K562 (cell line): ENCODE data around the gene FA2H.

Experiments
- ATF3 ChIP-seq, 2 experiments: fragments of 450-650 bp in 1 of 2; sonication (generic) in 1 of 2; formaldehyde crosslinking in 1 of 2; IDR thresholded peaks in 1 of 2; conservative IDR thresholded peaks in 1 of 2; 2 replicates each; pipeline versions ENCODE4 v1.6.1 to v1.8.1; 2016 to 2023; ENCODE audit warnings: mild to moderate bottlenecking in 2 of 2, moderate library complexity in 2 of 2, inconsistent platforms in 1 of 2, missing genetic modification reagents in 1 of 2
- CTCF ChIP-seq, 3 experiments: IDR thresholded peaks in 2 of 3; conservative IDR thresholded peaks in 1 of 3; 2 replicates each; pipeline ENCODE4 v1.5.1; 2011 to 2012; ENCODE audit warnings: low read length in 3 of 3, mild to moderate bottlenecking in 3 of 3, control low read depth in 2 of 3, improper control_type of control experiment in 1 of 3, inconsistent platforms in 1 of 3, low read depth in 1 of 3, mixed read lengths in 1 of 3, moderate library complexity in 1 of 3; ENCODE audit not compliant: insufficient read depth in 2 of 3
- EZH2 ChIP-seq: IDR thresholded peaks from 2 replicates; pipeline ENCODE4 v1.6.1; 2012; ENCODE audit warnings: low read depth, mild to moderate bottlenecking, inconsistent platforms, low read length, borderline replicate concordance
- HOMEZ ChIP-seq: fragments of 250-450 bp; sonication (Bioruptor Pico); IDR thresholded peaks from 2 replicates; pipeline ENCODE4 v1.4.0; 2020; ENCODE audit warnings: mild to moderate bottlenecking, moderate library complexity
- KDM5B ChIP-seq: fragments of 200-600 bp; sonication (generic); IDR thresholded peaks from 2 replicates; pipeline ENCODE4 v1.6.1; 2012; ENCODE audit warnings: low read depth, mild to moderate bottlenecking, moderate library complexity, low read length, control low read depth, inconsistent platforms; ENCODE audit not compliant: insufficient replicate concordance
- PATZ1 ChIP-seq: fragments of 250-450 bp; sonication (Bioruptor Pico); IDR thresholded peaks from 2 replicates; pipeline ENCODE4 v1.5.0; 2020; ENCODE audit warnings: mild to moderate bottlenecking, borderline replicate concordance
- PHB2 ChIP-seq: fragments of 450-650 bp; IDR thresholded peaks from 2 replicates; pipeline ENCODE4 v1.6.1; 2017; ENCODE audit warnings: low read depth
- PURB ChIP-seq: sonication (generic); formaldehyde crosslinking; IDR thresholded peaks from 2 replicates; pipeline ENCODE4 v1.9.0; 2021; ENCODE audit warnings: low read depth, mild to moderate bottlenecking, missing genetic modification reagents
- SP1 ChIP-seq: sonication (generic); formaldehyde crosslinking; IDR thresholded peaks from 2 replicates; pipeline ENCODE4 v1.8.1; 2022; ENCODE audit warnings: mild to moderate bottlenecking, missing genetic modification reagents
- ZBTB43 ChIP-seq: sonication (generic); formaldehyde crosslinking; IDR thresholded peaks from 2 replicates; pipeline ENCODE4 v1.8.0; 2023; ENCODE audit warnings: mild to moderate bottlenecking, missing genetic modification reagents
- ZHX1 ChIP-seq: fragments of 150-350 bp; conservative IDR thresholded peaks from 2 replicates; pipeline ENCODE4 v1.6.1; 2014; ENCODE audit warnings: low read length
- ZNF146 ChIP-seq: IDR thresholded peaks from one replicate; pipeline ENCODE4 v1.6.1; 2018; ENCODE audit warnings: missing compliant biosample characterization; ENCODE audit not compliant: unreplicated experiment

- TF ChIP-seq PURB (CRISPR knock-in tag) (no peak), EZH2 (no peak), ATF3 (IDR thresholded peaks at IDR 0.05) (no peak), ATF3 (CRISPR knock-in tag; conservative IDR thresholded peaks at IDR 0.05) (no peak), ZHX1 (no peak), CTCF (IDR thresholded peaks at IDR 0.05 in 2 of 3, conservative IDR thresholded peaks at IDR 0.05 in 1 of 3; ENCODE audit: insufficient read depth in 2 of 3, low read depth in 1 of 3, low read length in 3 of 3) (no peak), KDM5B (no peak), PHB2 (no peak), ZNF146 (CRISPR knock-in tag) (no peak), PATZ1 (CRISPR knock-in tag) (no peak), HOMEZ (no peak), SP1 (no peak), ZBTB43 (CRISPR knock-in tag) (no peak)
Measured at GRCh38 chr16:74727903-74728302, 46.7 kb downstream of the FA2H start.
